NCI-H128 (cell line): Measurements from ENCODE around the gene LGALS14.
"Not testable (repeated sequence)": the region's sequence is repeated elsewhere in the genome, so short reads cannot be mapped to it uniquely, and the experiment has no call there.

Experiments used
- DNase-seq: peaks from one replicate; lab custom pipeline; 2025; ENCODE audit not compliant: unreplicated experiment; lab: John Stamatoyannopoulos, UW

LGALS14 gene

GRCh38 chr19:39692822-39693221, 11.5 kb upstream of the LGALS14 start:
- no peak for DNase-seq

GRCh38 chr19:39695759-39696158, 8.5 kb upstream of the LGALS14 start:
- DNase-seq, result no peak

- no peak for DNase-seq
Observed at GRCh38 chr19:39696387-39696786, 7.9 kb upstream of the LGALS14 start.

GRCh38 chr19:39698535-39698934, 5.7 kb upstream of the LGALS14 start:
- no peak for DNase-seq

GRCh38 chr19:39701291-39701690, 3.0 kb upstream of the LGALS14 start:
- DNase-seq, result no peak

GRCh38 chr19:39705578-39706188, 1.4 kb downstream of the LGALS14 start:
- no peak for DNase-seq

- no peak for DNase-seq
Observed at GRCh38 chr19:39708594-39708993, 4.3 kb downstream of the LGALS14 start.

- no peak for DNase-seq
Observed at GRCh38 chr19:39709026-39709872, 5.0 kb downstream of the LGALS14 start.

GRCh38 chr19:39710333-39710890, 6.1 kb downstream of the LGALS14 start:
- DNase-seq, result no peak

- DNase-seq, result not testable (repeated sequence)
Observed at GRCh38 chr19:39720144-39720543, 15.9 kb downstream of the LGALS14 start.

GRCh38 chr19:39725995-39726394, 21.7 kb downstream of the LGALS14 start:
- DNase-seq, result no peak

- no peak for DNase-seq
Observed at GRCh38 chr19:39727070-39727800, 23.0 kb downstream of the LGALS14 start.

- DNase-seq, result no peak
Observed at GRCh38 chr19:39728040-39728439, 23.8 kb downstream of the LGALS14 start.

GRCh38 chr19:39729594-39729993, 25.3 kb downstream of the LGALS14 start:
- DNase-seq, result no peak

- no peak for DNase-seq
Observed at GRCh38 chr19:39731685-39732084, 27.4 kb downstream of the LGALS14 start.

- no peak for DNase-seq
Observed at GRCh38 chr19:39733841-39734240, 29.6 kb downstream of the LGALS14 start.

GRCh38 chr19:39735688-39736087, 31.4 kb downstream of the LGALS14 start:
- DNase-seq, result no peak

- DNase-seq, result no peak
Observed at GRCh38 chr19:39736088-39736487, 31.8 kb downstream of the LGALS14 start.

- no peak for DNase-seq
Observed at GRCh38 chr19:39737351-39737750, 33.1 kb downstream of the LGALS14 start.

GRCh38 chr19:39737891-39738290, 33.6 kb downstream of the LGALS14 start, which contains the start of gene CLC:
TSS of gene CLC (minus strand) at chr19:39738029. CDS start at chr19:39737952, 77 bp downstream.
- no peak for DNase-seq

GRCh38 chr19:39738814-39739213, 34.5 kb downstream of the LGALS14 start:
- no peak for DNase-seq
